ENCODE results near the gene CUX1.
"Not testable (repeated sequence)": the region's sequence is repeated elsewhere in the genome, so short reads cannot be mapped to it uniquely, and the experiment has no call there.

Gene CUX1

DNA sequence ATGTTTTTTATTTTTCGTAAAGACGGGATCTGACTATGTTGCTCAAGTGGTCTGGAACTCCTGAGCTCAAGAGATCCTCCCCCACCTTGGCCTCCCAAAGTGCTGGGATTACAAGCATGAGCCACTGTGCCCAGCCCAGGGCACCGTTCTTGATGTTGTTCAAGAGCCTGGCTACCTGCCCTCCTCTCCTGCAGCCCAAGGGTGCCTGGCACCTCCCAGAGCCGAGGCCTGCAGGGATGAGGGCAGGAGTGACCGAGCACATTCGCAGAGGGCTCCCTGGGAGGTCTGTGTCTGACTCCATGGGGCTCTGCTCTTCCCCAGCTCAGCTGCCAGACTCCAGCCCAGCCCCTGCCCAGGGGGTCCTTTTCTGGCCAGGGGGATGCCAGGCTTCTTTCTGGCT lies 484.6 kb downstream of the CUX1 start:
- no peak for DNase-seq

DNA sequence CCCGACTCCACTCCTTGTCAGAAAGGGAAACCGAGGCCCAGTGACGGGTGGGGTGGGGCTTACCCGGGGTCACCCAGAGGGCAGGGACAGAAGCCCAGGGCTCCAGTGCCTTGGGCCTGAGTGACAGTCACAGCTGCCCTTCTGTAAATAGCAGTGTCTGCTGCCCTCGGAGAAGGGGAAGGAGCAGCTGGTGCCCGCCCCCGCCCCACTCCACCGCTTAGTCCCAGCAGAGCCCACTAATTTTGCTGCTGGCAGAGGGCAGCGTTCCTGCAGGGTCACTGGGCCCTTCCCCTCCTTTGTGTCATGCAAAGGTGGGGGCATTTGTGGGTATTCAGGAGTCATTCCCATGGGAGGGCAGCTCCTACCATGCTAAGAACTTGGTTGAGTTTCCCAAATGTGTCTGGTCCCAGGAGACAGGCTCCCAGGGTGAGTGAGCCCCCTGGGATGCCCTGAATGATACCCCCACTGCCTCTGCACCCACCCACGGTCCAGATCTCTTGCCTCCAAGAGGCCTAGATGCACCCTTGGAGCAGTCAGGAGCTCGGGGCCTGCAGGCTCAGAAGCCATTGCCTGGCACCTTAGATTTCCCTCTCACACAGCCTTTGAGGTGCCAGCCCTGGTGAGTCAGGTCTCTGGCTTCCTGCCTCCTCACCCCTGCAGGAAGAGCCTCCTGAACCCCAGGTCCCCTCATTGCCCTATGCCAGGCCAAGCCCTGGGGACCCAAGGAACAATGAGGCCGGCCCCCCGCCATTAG lies 486.4 kb downstream of the CUX1 start:
- DNase-seq: no peak

DNA sequence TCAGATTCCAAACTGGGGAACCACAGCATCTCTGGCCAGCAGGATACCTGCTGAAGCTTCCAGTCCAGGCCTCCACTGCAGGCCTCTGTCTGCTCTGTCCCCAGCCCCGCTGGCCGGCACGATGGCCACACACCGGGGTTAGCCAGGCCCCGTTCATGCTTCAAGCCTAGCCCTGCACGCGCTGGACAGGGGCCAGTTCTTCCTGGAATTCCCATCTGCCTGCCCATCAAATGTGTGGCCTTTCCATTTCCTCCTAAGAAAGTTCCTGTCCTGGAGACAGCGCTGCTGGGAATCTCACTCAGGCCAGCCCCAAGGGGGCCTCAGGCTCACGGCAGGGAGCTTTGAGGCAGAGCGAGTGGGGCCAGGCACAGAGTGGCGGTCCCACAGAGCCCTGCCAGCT lies 487.2 kb downstream of the CUX1 start:
- no peak for DNase-seq

DNA sequence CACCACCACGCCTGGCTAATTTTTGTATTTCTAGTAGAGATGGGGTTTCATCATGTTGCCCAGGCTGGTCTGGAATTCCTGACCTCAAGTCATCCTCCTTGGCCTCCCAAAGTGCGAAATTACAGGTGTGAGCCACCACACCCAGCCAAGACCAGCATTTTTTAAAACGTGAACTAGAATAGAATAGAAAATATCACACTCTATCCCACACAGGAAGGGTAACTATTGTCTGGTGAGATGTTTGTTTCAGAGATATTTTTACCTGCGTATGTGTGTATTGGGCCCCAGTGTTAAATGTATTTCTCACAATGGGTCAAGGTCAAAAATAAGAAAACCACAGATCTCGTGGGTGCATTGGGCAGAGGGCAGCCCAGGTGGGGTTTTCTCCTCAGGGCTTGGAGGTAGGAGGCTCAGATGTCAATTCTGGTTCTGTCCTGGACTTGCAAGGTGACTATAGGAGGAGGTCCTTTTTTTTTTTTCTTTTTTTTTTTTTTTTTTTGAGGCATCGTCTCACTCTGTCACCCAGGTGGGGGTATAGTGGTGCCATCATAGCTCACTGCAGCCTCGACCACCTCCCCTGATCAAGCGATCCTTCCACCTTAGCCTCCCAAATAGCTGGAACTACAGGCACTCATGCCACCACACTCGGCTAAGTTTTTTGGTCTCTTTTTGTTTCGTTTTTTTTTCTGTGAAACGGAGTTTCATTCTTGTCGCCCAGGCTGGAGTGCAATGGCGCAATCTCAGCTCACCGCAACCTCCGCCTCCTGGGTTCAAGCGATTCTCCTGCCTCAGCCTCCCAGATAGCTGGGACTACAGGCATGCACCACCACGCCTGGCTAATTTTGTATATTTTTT lies 488.2 kb downstream of the CUX1 start:
- no peak for DNase-seq

DNA sequence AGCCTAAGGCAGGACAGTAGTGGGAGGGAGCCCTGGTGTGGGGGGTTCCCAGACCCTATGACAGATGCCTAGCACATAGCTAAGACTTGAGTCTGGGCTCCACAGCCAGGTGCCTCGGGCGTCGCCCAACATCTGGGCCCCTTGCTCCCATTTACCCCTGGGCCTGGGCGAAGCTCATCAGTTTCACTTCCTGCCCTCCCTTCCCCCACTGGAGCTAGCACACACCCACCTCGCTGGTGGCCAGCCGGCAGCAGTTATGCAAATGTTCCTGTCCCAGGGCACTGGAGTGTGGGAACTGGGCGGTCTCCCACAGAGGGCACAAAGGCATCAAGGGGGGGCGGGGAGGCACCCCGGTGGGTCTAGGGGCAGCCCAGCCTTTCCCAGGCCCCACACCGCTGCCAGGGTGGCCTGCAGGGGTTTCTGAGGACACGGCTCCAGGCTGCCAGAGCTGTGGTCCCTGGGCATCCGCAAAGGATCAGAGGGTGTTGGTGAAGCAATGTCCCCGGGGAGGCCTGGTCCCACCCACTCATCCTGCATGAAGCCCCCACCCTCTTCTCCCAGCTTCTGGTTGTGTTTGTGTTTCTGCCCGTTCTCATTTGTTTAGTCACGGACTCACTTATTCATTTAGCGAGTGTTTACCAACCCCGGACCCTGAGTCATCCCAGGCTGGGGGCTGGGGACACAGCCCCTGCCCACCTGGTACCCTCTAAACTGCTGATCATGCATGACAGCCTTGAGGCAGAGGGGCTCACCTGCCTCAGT lies 489.7 kb downstream of the CUX1 start:
- no peak for DNase-seq

DNA sequence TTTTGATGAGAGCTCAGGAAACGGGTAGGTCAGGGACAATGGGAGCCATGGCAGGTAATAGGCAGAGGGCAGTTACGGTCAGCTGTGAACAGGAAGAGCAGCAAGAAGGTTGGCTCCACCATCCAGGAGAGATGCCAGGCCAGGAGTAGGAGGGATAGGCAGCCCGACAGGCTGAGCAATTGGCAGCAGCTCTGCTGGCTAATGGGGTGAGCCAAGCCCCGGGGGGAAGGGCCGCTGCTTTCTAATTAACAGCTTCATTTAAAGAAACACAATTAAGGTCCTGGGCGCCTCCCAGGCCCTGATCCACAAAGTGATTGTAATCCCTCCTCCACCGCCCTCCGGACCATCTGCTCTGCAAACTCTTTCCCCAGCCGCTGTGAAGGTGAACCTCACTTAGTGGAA lies 493.0 kb downstream of the CUX1 start:
- no peak for DNase-seq

DNA sequence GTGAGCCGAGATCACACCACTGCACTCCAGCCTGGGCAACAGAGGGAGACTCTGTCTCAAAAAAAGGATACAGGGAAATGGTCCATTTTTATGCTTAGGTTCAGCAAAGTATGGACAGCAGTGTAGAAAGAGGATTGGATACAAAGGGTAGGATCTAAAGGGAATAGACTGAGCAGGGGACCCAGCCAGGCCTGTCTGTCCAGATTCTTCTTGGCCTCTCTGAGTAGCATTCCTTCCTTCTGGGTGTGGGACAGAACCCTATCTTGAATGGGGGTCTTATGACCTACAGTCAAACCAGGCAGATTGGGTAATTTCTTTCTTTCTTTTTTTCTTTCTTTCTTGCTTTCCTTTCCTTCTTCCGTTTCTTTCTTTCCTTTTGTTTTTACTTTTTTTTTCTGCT lies 494.9 kb downstream of the CUX1 start:
- no peak for DNase-seq

DNA sequence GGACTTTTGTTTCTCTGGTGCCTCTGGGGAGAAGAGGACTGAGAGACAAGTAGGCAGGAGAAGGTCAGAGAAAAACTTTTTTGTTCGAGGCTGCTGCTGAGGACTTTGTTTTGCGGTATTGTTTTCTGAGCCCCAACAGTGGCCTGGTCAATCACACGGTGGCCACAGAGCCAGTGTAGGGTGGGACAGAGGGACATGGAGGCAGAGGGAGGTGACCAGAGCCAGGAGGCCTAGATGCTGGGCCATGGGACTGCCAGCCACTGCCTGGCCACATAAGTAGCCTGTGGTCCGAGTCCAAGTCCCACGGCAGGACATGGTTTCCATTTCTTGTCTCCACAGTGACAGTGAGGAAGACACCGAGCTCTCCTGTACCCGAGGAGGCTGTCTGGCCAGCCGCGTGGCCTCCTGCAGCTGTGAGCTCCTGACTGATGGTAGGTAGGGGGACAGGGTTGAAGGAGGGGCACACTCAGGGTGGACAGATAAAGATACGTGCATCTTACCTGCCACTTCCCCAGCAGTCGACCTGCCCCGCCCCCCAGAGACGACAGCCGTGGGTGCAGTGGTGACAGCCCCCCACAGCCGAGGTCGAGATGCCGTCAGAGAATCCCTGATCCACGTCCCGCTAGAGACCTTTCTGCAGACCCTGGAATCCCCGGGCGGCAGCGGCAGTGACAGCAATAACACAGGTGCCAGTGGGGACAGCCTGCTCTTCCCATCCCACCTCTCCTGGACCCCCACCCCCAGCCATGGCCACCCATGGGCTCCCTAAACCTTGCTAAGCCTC lies 496.8 kb downstream of the CUX1 start:
- DNase-seq: no peak

DNA sequence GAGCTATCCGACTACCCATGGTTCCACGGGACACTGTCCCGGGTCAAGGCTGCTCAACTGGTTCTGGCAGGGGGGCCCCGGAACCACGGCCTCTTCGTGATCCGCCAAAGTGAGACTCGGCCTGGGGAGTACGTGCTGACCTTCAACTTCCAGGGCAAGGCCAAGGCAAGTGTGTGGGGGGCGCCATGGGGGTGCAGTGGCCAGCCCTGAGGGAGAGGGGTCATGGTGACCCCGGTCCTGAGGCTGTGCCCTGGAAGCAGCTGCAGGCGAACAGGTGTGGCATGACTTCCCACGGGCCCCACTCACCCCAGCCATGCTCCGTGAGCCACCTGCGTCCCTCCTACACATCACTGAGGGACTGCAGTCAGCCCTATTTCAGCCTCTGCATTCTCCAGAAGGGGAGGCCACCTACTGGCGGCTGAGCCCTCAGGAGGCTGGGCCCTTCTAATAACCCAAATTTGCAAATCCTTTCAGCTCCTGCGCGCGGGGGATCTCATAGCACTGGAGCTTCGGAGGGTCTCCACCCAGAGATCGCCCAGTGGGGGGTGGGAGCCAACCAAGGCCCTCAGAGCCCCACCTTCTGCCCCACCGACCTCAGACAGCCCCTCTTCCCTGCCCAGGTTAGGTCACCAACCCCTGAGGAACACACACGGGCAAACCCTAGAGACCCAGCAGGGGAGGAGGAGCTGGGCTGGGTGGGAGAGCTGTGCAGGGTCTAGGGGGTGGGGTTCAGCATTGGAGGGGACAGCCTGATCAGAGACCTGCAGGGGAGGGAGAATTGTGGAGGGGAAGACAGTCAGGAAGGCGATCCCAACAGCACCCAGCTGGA lies 500.0 kb downstream of the CUX1 start:
- no peak for DNase-seq

DNA sequence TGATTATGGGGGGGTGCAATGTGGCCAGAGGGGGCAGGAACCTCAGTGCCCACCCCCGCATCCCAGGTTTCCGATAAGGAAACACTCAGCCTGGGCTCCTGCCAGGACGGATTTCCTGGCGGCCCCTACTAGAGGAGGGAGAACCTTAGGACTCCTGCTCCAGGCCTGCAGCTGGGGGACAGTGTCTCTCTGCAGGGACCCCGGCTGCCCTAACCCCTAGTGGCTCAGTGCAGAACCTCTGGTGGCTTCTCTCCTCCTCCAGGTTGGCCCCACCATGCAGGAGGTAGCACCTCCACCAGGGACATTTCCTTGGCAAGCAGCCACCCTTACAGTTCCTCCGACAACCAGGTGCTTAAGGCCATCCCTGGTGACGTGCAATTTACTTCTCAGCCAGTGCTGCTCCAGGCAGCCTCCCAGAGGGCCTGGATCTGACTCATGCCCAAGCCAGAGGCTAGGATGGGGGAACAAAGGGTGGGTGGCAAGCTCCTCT lies 501.1 kb downstream of the CUX1 start:
- no peak for DNase-seq

DNA sequence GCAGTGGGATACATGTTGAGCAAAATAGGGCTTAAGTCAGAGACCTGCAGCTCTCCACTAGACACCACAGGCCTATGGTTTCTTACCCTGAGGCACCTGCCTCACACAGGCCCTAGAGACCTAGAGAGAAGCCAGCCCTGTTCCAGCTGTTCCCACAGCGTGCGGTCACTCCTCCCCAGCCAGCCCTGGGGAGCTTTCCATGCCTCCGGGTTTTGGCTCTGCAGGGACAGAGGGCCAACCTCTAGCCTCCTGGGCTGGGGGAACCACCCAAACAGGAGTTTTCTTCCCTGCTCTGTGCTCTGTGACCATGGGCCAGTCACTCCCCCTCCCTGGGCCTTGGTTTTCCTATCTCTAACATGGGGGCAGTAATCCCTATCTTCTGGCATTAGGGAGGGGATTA lies 502.2 kb downstream of the CUX1 start:
- DNase-seq: no peak

DNA sequence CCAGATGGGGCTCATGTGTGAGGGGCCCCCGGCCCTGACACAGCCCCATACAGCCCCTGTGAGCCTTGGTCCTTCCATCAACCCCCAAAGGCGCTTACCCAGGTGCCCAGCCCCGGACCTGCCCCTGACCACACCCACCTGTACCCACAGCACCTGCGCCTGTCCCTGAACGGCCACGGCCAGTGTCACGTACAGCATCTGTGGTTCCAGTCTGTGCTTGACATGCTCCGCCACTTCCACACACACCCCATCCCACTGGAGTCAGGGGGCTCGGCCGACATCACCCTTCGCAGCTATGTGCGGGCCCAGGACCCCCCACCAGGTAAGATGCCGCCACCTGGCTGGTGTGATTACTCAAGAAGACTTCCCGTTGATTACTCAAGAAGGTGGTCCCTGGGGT lies 502.8 kb downstream of the CUX1 start:
- no peak for DNase-seq

DNA sequence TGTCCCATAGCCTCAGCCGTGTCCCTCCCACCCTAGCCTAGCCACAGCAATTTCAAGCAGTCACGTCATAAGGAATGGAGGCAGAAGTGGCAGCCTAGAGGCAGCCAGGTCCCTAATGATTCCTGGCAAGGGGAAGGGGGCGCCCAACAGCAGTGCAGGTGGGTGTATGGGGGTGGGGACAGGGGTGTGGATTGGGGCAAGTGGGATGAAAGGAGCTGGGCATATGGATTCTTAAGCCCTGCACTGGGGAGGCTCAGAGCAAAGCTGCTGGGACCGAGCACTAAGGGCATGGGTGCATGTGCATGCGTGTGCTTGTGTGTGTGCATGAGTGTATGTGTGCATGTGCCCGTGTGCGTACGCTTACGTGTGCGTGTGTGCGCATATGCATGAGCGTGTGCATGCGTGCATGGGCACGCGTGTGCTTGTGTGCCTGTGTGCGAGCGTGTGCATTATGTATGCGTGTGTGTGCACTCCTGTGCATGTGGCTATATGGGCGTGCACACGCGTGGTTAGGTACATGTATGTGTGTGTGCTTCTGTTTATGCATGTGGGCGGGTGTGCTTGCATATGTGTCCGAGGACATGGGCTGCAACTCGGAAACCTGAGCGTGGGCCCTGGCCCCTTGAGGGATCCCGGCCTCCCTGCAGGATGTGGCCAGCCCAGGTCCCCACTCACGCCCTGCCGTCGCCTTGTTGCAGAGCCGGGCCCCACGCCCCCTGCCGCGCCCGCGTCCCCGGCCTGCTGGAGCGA lies 503.4 kb downstream of the CUX1 start:
- no peak for DNase-seq

DNA sequence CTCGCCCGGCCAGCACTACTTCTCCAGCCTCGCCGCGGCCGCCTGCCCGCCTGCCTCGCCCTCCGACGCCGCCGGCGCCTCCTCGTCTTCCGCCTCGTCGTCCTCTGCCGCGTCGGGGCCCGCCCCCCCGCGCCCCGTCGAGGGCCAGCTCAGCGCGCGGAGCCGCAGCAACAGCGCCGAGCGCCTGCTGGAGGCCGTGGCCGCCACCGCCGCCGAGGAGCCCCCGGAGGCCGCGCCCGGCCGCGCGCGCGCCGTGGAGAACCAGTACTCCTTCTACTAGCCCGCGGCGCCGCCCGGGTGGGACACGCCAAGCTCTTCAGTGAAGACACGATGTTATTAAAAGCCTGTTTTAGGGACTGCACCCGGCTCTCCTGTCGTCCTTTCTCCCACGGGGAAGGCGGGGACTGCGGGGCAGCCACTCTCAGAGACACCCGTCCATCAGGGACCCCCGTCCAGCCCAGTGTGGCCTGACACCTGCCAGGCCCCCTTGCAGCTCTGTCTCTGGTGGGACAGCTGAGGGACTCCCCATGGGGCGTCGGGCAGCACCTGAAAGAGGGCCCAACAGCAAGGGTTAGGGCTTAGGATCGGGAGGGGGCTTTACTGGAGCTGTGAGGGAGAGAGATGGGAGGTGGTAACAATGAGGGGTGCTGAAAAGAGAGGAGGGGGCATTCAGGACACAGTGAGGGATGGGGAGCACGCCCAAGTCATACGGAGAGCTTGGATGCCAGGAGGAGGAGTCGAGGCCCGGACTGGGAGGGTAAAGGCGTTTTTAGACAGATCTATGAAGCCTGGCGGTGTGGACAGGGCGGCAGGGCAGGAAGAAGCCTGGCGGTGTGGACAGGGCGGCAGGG lies 504.1 kb downstream of the CUX1 start:
- no peak for DNase-seq

DNA sequence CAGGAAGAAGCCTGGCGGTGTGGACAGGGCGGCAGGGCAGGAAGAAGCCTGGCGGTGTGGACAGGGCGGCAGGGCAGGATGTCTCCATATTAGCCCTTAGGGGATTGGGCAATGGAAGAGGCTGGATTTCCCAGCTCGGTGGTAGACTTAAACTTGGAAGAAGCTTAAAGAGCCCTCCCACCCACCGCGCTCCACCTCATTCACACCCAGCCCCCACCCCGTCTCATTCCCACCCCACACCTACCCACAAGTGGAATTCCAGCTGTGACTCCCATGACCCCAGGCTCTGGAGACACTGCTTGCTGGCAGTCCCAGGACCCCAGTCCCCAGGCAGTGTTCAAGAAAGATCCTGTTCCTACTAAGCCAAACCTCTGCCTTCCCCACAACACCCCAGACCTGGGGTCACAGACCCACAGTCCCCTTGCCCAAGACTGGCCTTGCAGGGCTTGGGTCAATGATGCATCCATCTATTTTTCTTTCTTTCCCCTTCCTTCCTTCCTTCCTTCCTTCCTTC lies 504.8 kb downstream of the CUX1 start:
- no peak for DNase-seq

DNA sequence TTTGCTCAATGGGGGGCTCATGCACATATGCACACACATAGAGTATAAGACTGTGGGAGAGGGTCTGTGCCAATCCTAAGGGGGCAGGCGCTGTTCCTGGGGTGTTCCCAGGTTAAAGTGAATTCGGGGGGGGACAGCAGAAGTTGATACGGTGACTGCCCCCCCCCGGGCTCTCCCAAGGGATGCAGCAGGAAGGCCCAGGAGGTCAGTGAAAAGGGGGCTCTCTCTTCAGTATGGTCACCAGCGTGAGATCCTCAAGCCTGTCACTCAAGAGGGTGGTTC lies 506.4 kb downstream of the CUX1 start:
- no peak for DNase-seq

DNA sequence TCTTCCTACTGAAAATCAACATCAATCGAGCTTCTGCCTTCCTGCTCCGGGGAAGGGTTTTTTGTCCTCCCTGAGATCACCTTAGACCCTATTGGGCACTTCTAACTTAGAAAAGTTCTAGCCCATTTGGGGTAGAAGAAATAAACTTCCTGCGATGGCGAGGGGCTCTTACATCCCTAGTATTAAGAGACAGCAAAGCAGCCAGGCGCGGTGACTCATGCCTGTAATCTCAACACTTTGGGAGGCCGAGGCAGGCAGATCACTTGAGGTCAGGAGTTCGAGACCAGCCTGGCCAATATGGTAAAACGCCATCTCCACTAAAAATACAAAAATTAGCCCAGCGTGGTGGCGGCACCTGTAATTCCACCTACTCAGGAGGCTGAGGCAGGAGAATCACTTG lies 507.7 kb downstream of the CUX1 start:
- not testable (repeated sequence) for DNase-seq

DNA sequence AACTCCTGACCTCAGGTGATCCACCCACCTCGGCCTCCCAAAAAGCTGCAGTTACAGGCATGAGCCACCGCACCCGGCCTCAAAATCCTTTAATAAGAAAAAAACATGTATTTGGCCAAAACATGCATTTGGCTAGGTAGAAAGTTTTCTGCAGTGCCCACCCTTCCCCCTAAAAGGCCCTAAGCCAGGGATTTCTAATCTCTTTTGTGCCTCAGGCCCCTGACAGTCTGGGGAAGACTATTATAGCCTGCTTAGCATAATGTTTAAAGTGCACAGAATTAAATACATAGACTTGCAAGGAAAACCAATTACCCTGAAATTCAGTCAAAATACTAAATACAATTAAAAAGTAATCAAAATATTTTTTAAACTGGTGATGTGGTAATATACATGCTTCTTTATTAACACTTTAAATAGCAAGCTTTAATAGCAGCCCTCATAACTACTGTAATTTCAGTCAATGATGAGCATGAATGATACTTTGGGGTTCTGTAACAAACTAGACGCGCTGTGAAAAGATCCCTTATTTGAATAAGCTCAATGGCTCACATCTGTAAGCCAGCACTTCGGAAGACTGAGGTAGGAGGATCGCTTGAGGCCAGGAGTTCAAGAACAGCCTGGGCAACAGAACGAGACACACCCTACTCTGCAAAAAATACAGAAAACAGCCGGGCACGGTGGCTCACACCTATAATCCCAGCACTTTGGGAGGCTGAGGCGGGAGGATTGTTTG lies 508.9 kb downstream of the CUX1 start:
- DNase-seq: no peak

DNA sequence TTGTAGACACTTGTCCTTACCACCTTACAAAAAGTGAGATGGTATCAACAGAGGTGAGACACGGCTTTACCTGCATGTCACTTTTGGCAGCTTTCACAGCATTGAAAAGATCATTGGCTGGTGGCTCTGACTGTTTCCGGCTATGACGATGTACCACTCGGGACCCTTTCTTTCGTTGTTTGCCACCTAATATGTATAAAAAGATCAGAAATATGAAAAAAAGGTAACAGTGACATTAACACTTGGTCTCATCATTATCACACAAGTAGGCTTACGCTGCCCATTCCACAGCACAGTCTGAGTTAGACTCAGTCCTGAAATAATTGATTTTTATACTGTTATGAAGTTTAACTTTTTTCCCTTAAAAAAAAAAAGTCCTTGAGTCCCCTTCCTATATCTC lies 509.8 kb downstream of the CUX1 start:
- not testable (repeated sequence) for DNase-seq

All from activated CD8-positive, alpha-beta memory T cell treated with anti-CD3 and anti-CD28 coated beads for 24 hours (primary cell).